Thyroid gland (tissue), 4 donors: ENCODE results near the gene ANXA2. TPM values are rescaled to one million over a fixed set of nuclear protein-coding genes. Genes with fewer than 3 reads are reported as not detected.

Source experiments
- DNase-seq, 2 donors: peaks; one replicate each; pipeline ENCODE4 v3.0.0-alpha.2; 2019
- H3K27ac ChIP-seq, 3 donors: fragments of 200-600 bp; sonication (generic); 1 replicate in 2 of 3; 2 replicates in 1 of 3; pipeline ENCODE4 v1.5.1; 2016 to 2019; ENCODE audit warnings: mild to moderate bottlenecking in 1 of 3, moderate library complexity in 1 of 3
- H3K27me3 ChIP-seq: fragments of 200-600 bp; sonication (generic); one replicate; pipeline ENCODE4 v1.5.1; 2019
- H3K36me3 ChIP-seq, 2 donors: fragments of 200-600 bp; sonication (generic); one replicate each; pipeline ENCODE4 v1.5.1; 2016 to 2019
- H3K4me1 ChIP-seq, 2 donors: fragments of 200-600 bp; sonication (generic); one replicate each; pipeline ENCODE4 v1.5.1; 2017 to 2019
- H3K4me3 ChIP-seq, 3 donors: fragments of 200-600 bp; sonication (generic); replicated peaks in 1 of 3; 1 replicate in 2 of 3; 2 replicates in 1 of 3; pipeline ENCODE4 v1.5.1; 2016; ENCODE audit warnings: mild to moderate bottlenecking in 1 of 3
- H3K9me3 ChIP-seq: fragments of 200-600 bp; sonication (generic); one replicate; pipeline ENCODE4 v1.5.1; 2017
- POLR2A ChIP-seq, 2 donors: fragments of 450-650 bp; IDR thresholded peaks; one replicate each; pipeline ENCODE4 v1.6.1; 2017; ENCODE audit warnings: antibody characterized with exemption in 2 of 2, mild to moderate bottlenecking in 2 of 2, moderate library complexity in 1 of 2
- WGBS, 2 donors: methylation state at CpG; one replicate each; pipeline ENCODE4 v1.1.5; 2017; 5-methylcytosine and 5-hydroxymethylcytosine counted together
- intact Hi-C: fragments of 100-400 bp; cut with DNase I; formaldehyde crosslinking; loops from one replicate; pipeline ENCODE4 v1.15.1; 2023
- small RNA-seq: library from RNA; depleted of rRNA; stranded (forward); fragments of <200 nt; gene quantifications from one replicate; pipeline ENCODE3, GENCODE V24; 2016
- total RNA-seq, 4 donors: library from RNA; depleted of rRNA; stranded (reverse); fragments of >200 nt; gene quantifications; one replicate each; pipeline ENCODE4 v1.2.3, GENCODE V29; 2016
- TF ChIP-seq, protein P1 (sequence below), 6 experiments: fragments of 200-600 bp in 3 of 6; fragments of 450-650 bp in 3 of 6; sonication (generic) in 3 of 6; IDR thresholded peaks; one replicate each; pipeline ENCODE4 v1.5.1; 2016 to 2019; ENCODE audit warnings: antibody characterized with exemption in 6 of 6, mild to moderate bottlenecking in 2 of 6, inconsistent platforms in 1 of 6, moderate library complexity in 1 of 6

Gene ANXA2
- total RNA-seq, 4 donors from 2014 or later: 436 to 796 (median 612) TPM

DNA sequence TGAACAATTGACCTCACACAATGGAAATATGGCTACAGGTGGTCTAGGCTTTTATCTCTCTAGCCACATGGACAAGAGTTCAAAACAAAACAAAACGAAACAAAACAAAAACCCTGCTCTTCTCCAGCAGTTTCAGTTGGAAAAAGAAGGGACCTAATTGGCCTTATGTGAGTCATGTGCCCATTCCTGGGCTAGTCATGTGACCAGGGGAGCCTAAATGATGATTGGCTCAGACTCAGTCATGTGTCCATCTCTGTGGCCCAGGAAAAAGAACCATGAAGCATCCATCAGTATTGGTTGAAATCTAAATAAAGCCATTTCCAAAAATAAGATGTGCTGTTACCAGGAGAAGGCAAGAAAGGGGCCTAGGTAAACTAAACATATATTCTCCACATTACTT lies 96.8 kb downstream of the ANXA2 start:
- no peaks in the 10 kb centered on the region for H3K4me1 ChIP-seq
- 79 to 91% methylated on average over 1 of the region's 1 CpG for WGBS, 2 donors
- no peak for DNase-seq
- no peaks in the 10 kb centered on the region for H3K36me3 ChIP-seq
- H3K27me3 ChIP-seq: no peaks in the 10 kb centered on the region
- H3K27ac ChIP-seq: no peak overlapping the region
- H3K4me3 ChIP-seq: no peak overlapping the region
- intact Hi-C loops: no loop called here
- TF ChIP-seq, protein P1, sequence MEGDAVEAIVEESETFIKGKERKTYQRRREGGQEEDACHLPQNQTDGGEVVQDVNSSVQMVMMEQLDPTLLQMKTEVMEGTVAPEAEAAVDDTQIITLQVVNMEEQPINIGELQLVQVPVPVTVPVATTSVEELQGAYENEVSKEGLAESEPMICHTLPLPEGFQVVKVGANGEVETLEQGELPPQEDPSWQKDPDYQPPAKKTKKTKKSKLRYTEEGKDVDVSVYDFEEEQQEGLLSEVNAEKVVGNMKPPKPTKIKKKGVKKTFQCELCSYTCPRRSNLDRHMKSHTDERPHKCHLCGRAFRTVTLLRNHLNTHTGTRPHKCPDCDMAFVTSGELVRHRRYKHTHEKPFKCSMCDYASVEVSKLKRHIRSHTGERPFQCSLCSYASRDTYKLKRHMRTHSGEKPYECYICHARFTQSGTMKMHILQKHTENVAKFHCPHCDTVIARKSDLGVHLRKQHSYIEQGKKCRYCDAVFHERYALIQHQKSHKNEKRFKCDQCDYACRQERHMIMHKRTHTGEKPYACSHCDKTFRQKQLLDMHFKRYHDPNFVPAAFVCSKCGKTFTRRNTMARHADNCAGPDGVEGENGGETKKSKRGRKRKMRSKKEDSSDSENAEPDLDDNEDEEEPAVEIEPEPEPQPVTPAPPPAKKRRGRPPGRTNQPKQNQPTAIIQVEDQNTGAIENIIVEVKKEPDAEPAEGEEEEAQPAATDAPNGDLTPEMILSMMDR (IDR thresholded peaks at IDR 0.05): no peak
- TF ChIP-seq POLR2A (IDR thresholded peaks at IDR 0.05): no peak
- no peaks in the 10 kb centered on the region for H3K9me3 ChIP-seq

DNA sequence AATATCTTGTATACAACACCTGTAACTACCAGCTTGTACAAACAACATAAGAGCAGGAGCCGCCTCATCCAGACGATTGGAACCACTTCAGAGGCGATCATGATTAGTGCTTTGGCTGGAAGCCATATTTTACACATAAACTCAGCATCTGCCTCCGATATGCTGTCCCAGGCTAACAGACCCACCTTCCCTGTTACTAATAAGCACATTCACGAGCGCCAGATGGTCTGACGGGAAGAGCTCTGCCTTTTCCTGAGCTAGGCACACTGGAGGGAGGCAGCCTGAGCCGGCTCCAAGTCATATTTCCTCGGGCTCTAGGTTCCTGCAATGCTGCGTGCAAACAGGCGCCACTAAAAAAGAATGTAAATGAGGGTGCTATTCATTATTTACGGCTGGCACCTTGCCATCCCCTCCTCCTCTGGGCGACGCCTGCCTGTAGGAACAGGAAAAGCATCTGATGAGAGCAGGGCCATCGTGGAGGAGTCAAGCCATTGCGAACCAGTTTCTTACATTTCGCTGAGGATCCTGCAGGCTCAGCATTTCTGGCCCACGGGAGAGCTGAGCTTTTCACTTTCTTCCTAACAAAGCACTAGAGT lies 98.2 kb downstream of the ANXA2 start:
- TF ChIP-seq POLR2A (IDR thresholded peaks at IDR 0.05): no peak
- TF ChIP-seq, protein P1 (IDR thresholded peaks at IDR 0.05): peak in 1 of 6 experiments; percentile 5
- Histone ChIP-seq H3K36me3 (no peaks in the 10 kb centered on the region), H3K4me1 (no peaks in the 10 kb centered on the region), H3K27ac (no peak overlapping the region), H3K4me3 (no peak overlapping the region), H3K27me3 (no peaks in the 10 kb centered on the region), H3K9me3 (no peaks in the 10 kb centered on the region)
- WGBS, 2 donors: 57 to 67% methylated on average over 18 of the region's 18 CpGs
- intact Hi-C loops: no loop called here
- DNase-seq: no peak

Small RNAs within 50 kb of the gene (small RNA-seq; reads per million reads assigned to genes)
- gene AC087385.3: not detected

Other genes starting within 250 kb of the ANXA2 start
- gene ICE2, start 81.2 kb upstream of the ANXA2 start, total RNA-seq: 10 to 100 TPM; 52.6 to 84.5 (median 59.5) TPM